MM.1S (cell line): Measurements from ENCODE around the gene SLC25A29.

Experiments
- EZH2 ChIP-seq: fragments of 300-600 bp; sonication (generic); optimal IDR thresholded peaks from 2 replicates; pipeline ENCODE3; 2017; ENCODE audit warnings: low read depth, mild to moderate bottlenecking, antibody characterized with exemption, low read length, mixed read lengths
- TF ChIP-seq, protein P1 (sequence below): fragments of 300-600 bp; sonication (generic); IDR thresholded peaks from 2 replicates; pipeline ENCODE4 v1.5.1; 2016; ENCODE audit warnings: antibody characterized with exemption, low read length, mixed read lengths

DNA sequence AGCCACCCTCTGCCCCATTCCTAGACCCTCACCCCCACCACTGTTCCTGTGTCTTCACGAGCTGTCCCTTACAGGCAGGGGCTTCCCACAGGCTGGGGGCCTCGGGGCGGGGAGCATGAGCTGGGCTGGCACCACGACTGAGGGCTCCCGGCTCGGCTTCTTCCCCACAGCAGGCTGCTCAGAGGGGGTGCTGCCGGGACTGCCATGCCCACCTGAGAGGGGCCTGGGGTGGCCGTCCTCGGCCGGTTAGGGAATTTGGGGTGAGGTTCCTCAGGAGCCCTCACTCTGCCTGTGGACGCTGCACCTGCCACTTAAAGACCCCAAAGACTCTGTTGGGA is 23.7 kb upstream of the SLC25A29 start:
- TF ChIP-seq, protein P1, sequence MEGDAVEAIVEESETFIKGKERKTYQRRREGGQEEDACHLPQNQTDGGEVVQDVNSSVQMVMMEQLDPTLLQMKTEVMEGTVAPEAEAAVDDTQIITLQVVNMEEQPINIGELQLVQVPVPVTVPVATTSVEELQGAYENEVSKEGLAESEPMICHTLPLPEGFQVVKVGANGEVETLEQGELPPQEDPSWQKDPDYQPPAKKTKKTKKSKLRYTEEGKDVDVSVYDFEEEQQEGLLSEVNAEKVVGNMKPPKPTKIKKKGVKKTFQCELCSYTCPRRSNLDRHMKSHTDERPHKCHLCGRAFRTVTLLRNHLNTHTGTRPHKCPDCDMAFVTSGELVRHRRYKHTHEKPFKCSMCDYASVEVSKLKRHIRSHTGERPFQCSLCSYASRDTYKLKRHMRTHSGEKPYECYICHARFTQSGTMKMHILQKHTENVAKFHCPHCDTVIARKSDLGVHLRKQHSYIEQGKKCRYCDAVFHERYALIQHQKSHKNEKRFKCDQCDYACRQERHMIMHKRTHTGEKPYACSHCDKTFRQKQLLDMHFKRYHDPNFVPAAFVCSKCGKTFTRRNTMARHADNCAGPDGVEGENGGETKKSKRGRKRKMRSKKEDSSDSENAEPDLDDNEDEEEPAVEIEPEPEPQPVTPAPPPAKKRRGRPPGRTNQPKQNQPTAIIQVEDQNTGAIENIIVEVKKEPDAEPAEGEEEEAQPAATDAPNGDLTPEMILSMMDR = no peak
- no peak for TF ChIP-seq EZH2
